ENCODE measurements around the gene PNLIPRP2.

Gene PNLIPRP2

GRCh38 chr10:116673866-116674265 is 53.1 kb downstream of the PNLIPRP2 start:
- H2AK5ac ChIP-seq (ENCODE audit: low read length, severe bottlenecking) = no peak overlapping the region
- H3K18ac ChIP-seq (ENCODE audit: low read depth in 1 of 2, low read length in 2 of 2) = no peak overlapping the region
- no peak overlapping the region for H2BK5ac ChIP-seq (ENCODE audit: low read depth, low read length, poor library complexity, severe bottlenecking)
- H3K27me3 ChIP-seq (ENCODE audit: control insufficient read depth in 1 of 2, insufficient read depth in 1 of 2, low read length in 2 of 2) = peaks cover 0 to 15% of the 10 kb centered on the region in 2 experiments
- H3K9me3 ChIP-seq (ENCODE audit: control insufficient read depth, low read length) = no peaks in the 10 kb centered on the region
- no peak overlapping the region for H3K23ac ChIP-seq (ENCODE audit: low read length in 2 of 2)
- WGBS = 89% methylated on average over 2 of the region's 2 CpGs
- H3K14ac ChIP-seq (ENCODE audit: low read length in 2 of 2) = no peak overlapping the region
- H4K91ac ChIP-seq (ENCODE audit: low read length) = no peak overlapping the region
- no peak overlapping the region for H2AFZ ChIP-seq (ENCODE audit: low read depth, low read length)
- H2BK15ac ChIP-seq (ENCODE audit: low read depth, poor library complexity, severe bottlenecking) = no peak overlapping the region
- H3K27ac ChIP-seq (ENCODE audit: low read length, poor library complexity, severe bottlenecking) = no peak overlapping the region
- no peak overlapping the region for H2BK120ac ChIP-seq (ENCODE audit: low read depth, low read length)
- H3K79me1 ChIP-seq (replicated peaks; ENCODE audit: low read length, poor library complexity, severe bottlenecking) = peaks cover 8% of the 10 kb centered on the region
- H3K4ac ChIP-seq (ENCODE audit: low read depth in 1 of 2, low read length in 2 of 2) = no peak overlapping the region
- H3K4me1 ChIP-seq (ENCODE audit: control insufficient read depth, insufficient read depth, low read depth, low read length) = peaks cover 17% of the 10 kb centered on the region
- H3K36me3 ChIP-seq (ENCODE audit: control insufficient read depth in 1 of 2, insufficient read depth in 2 of 2, low read depth in 1 of 2, low read length in 2 of 2) = peaks cover 45 to 65% of the 10 kb centered on the region in 2 experiments
- H3K4me2 ChIP-seq (ENCODE audit: low read length, poor library complexity, severe bottlenecking) = no peak overlapping the region
- DNase-seq = no peak
- no peak overlapping the region for H2BK12ac ChIP-seq (ENCODE audit: low read length in 2 of 2)
- H4K8ac ChIP-seq (ENCODE audit: low read length) = no peak overlapping the region
- no peak overlapping the region for H3K9ac ChIP-seq (ENCODE audit: low read length)
- no peak overlapping the region for H3K4me3 ChIP-seq (ENCODE audit: insufficient read depth in 1 of 2, low read depth in 1 of 2, low read length in 2 of 2)

DNA sequence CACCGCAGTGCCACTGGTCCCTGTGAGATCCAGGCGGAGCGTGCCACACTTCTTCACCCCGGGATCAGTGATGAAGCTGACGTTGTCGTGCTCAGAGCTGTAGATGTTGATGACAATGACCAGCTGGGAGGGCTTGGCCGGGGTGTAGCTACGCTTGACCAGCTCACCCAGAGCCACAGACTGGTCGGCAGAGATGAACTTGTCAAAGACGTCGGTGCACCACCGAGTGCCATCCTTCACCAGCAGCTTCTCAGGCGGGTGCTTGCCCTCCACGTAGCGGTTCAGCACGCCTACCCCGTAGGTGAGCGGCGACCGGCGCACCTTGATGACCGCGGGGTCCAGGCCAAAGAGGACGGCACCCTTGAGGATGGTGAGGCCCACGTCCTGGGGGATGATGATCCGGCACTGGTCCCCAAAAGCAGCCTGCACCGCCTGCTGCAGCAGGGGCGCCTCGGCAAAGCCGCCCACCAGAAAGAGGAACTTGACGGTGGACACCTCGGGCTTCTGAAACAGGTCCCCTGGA is 54.2 kb downstream of the PNLIPRP2 start:
- Histone ChIP-seq H2AK5ac (ENCODE audit: low read length, severe bottlenecking) (no peak overlapping the region), H3K4me3 (ENCODE audit: insufficient read depth in 1 of 2, low read depth in 1 of 2, low read length in 2 of 2) (no peak overlapping the region), H4K91ac (ENCODE audit: low read length) (no peak overlapping the region), H2AFZ (ENCODE audit: low read depth, low read length) (no peak overlapping the region), H3K9ac (ENCODE audit: low read length) (no peak overlapping the region), H2BK15ac (ENCODE audit: low read depth, poor library complexity, severe bottlenecking) (no peak overlapping the region), H2BK12ac (ENCODE audit: low read length in 2 of 2) (no peak overlapping the region), H3K36me3 (ENCODE audit: control insufficient read depth in 1 of 2, insufficient read depth in 2 of 2, low read depth in 1 of 2, low read length in 2 of 2) (peaks cover 49 to 74% of the 10 kb centered on the region in 2 experiments), H3K14ac (ENCODE audit: low read length in 2 of 2) (no peak overlapping the region), H3K4ac (ENCODE audit: low read depth in 1 of 2, low read length in 2 of 2) (no peak overlapping the region), H3K4me1 (ENCODE audit: control insufficient read depth, insufficient read depth, low read depth, low read length) (peaks cover 10% of the 10 kb centered on the region), H3K4me2 (ENCODE audit: low read length, poor library complexity, severe bottlenecking) (no peak overlapping the region), H3K27me3 (ENCODE audit: control insufficient read depth in 1 of 2, insufficient read depth in 1 of 2, low read length in 2 of 2) (peaks cover 0 to 8% of the 10 kb centered on the region in 2 experiments), H3K9me3 (ENCODE audit: control insufficient read depth, low read length) (no peaks in the 10 kb centered on the region), H4K8ac (ENCODE audit: low read length) (no peak overlapping the region), H2BK120ac (ENCODE audit: low read depth, low read length) (no peak overlapping the region), H2BK5ac (ENCODE audit: low read depth, low read length, poor library complexity, severe bottlenecking) (no peak overlapping the region), H3K27ac (ENCODE audit: low read length, poor library complexity, severe bottlenecking) (no peak overlapping the region), H3K23ac (ENCODE audit: low read length in 2 of 2) (no peak overlapping the region), H3K18ac (ENCODE audit: low read depth in 1 of 2, low read length in 2 of 2) (no peak overlapping the region), H3K79me1 (replicated peaks; ENCODE audit: low read length, poor library complexity, severe bottlenecking) (peaks cover 8% of the 10 kb centered on the region)
- 94% methylated on average over 32 of the region's 32 CpGs for WGBS
- no peak for DNase-seq

GRCh38 chr10:116676118-116676517 is 55.4 kb downstream of the PNLIPRP2 start:
- H4K91ac ChIP-seq (ENCODE audit: low read length) = no peak overlapping the region
- no peaks in the 10 kb centered on the region for H3K27me3 ChIP-seq (ENCODE audit: control insufficient read depth in 1 of 2, insufficient read depth in 1 of 2, low read length in 2 of 2)
- no peak overlapping the region for H3K4me3 ChIP-seq (ENCODE audit: insufficient read depth in 1 of 2, low read depth in 1 of 2, low read length in 2 of 2)
- no peak overlapping the region for H3K4ac ChIP-seq (ENCODE audit: low read depth in 1 of 2, low read length in 2 of 2)
- H2BK5ac ChIP-seq (ENCODE audit: low read depth, low read length, poor library complexity, severe bottlenecking) = no peak overlapping the region
- H3K27ac ChIP-seq (ENCODE audit: low read length, poor library complexity, severe bottlenecking) = no peak overlapping the region
- H2BK12ac ChIP-seq (ENCODE audit: low read length in 2 of 2) = no peak overlapping the region
- H4K8ac ChIP-seq (ENCODE audit: low read length) = no peak overlapping the region
- no peak overlapping the region for H2AK5ac ChIP-seq (ENCODE audit: low read length, severe bottlenecking)
- H2AFZ ChIP-seq (ENCODE audit: low read depth, low read length) = no peak overlapping the region
- 88% methylated on average over 11 of the region's 11 CpGs for WGBS
- DNase-seq = no peak
- H3K4me1 ChIP-seq (ENCODE audit: control insufficient read depth, insufficient read depth, low read depth, low read length) = peaks cover 2% of the 10 kb centered on the region
- H3K4me2 ChIP-seq (ENCODE audit: low read length, poor library complexity, severe bottlenecking) = no peak overlapping the region
- no peak overlapping the region for H3K9ac ChIP-seq (ENCODE audit: low read length)
- H3K79me1 ChIP-seq (replicated peaks; ENCODE audit: low read length, poor library complexity, severe bottlenecking) = peaks cover 13% of the 10 kb centered on the region
- no peak overlapping the region for H3K18ac ChIP-seq (ENCODE audit: low read depth in 1 of 2, low read length in 2 of 2)
- no peak overlapping the region for H2BK15ac ChIP-seq (ENCODE audit: low read depth, poor library complexity, severe bottlenecking)
- no peaks in the 10 kb centered on the region for H3K9me3 ChIP-seq (ENCODE audit: control insufficient read depth, low read length)
- no peak overlapping the region for H3K23ac ChIP-seq (ENCODE audit: low read length in 2 of 2)
- peaks cover 51 to 79% of the 10 kb centered on the region in 2 experiments for H3K36me3 ChIP-seq (ENCODE audit: control insufficient read depth in 1 of 2, insufficient read depth in 2 of 2, low read depth in 1 of 2, low read length in 2 of 2)
- no peak overlapping the region for H3K14ac ChIP-seq (ENCODE audit: low read length in 2 of 2)
- H2BK120ac ChIP-seq (ENCODE audit: low read depth, low read length) = no peak overlapping the region

DNA sequence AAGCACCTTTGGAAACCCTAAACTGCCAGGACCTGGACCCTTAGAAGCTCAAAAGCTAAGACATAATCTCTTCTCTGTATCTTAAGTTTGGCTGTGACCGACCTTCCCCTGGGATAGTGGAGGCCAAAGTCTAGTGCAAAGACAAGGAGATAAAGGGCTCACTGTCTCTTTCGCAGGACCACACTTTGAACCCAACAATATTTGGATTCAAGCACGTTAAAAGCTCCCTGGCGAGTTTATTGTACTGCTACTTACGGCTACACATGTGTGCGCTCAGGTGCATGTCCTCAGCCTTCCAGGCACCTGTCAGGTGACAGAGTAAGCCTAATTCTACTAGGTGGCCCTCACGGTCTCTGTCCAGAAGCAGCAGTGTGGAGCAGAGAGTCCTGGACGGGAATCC is 55.9 kb downstream of the PNLIPRP2 start:
- H2BK15ac ChIP-seq (ENCODE audit: low read depth, poor library complexity, severe bottlenecking) = no peak overlapping the region
- H3K36me3 ChIP-seq (ENCODE audit: control insufficient read depth in 1 of 2, insufficient read depth in 2 of 2, low read depth in 1 of 2, low read length in 2 of 2) = peaks cover 56 to 84% of the 10 kb centered on the region in 2 experiments
- 75% methylated on average over 8 of the region's 8 CpGs for WGBS
- H3K4me3 ChIP-seq (ENCODE audit: insufficient read depth in 1 of 2, low read depth in 1 of 2, low read length in 2 of 2) = no peak overlapping the region
- no peak overlapping the region for H2BK12ac ChIP-seq (ENCODE audit: low read length in 2 of 2)
- H4K91ac ChIP-seq (ENCODE audit: low read length) = no peak overlapping the region
- no peak overlapping the region for H3K4me2 ChIP-seq (ENCODE audit: low read length, poor library complexity, severe bottlenecking)
- no peaks in the 10 kb centered on the region for H3K27me3 ChIP-seq (ENCODE audit: control insufficient read depth in 1 of 2, insufficient read depth in 1 of 2, low read length in 2 of 2)
- peaks cover 2% of the 10 kb centered on the region for H3K4me1 ChIP-seq (ENCODE audit: control insufficient read depth, insufficient read depth, low read depth, low read length)
- DNase-seq = no peak
- no peak overlapping the region for H2BK120ac ChIP-seq (ENCODE audit: low read depth, low read length)
- H4K8ac ChIP-seq (ENCODE audit: low read length) = no peak overlapping the region
- H2AFZ ChIP-seq (ENCODE audit: low read depth, low read length) = no peak overlapping the region
- no peak overlapping the region for H3K23ac ChIP-seq (ENCODE audit: low read length in 2 of 2)
- no peaks in the 10 kb centered on the region for H3K9me3 ChIP-seq (ENCODE audit: control insufficient read depth, low read length)
- H2BK5ac ChIP-seq (ENCODE audit: low read depth, low read length, poor library complexity, severe bottlenecking) = no peak overlapping the region
- H3K14ac ChIP-seq (ENCODE audit: low read length in 2 of 2) = no peak overlapping the region
- H3K79me1 ChIP-seq (replicated peaks; ENCODE audit: low read length, poor library complexity, severe bottlenecking) = peaks cover 13% of the 10 kb centered on the region
- H3K9ac ChIP-seq (ENCODE audit: low read length) = no peak overlapping the region
- no peak overlapping the region for H3K27ac ChIP-seq (ENCODE audit: low read length, poor library complexity, severe bottlenecking)
- H2AK5ac ChIP-seq (ENCODE audit: low read length, severe bottlenecking) = no peak overlapping the region
- no peak overlapping the region for H3K4ac ChIP-seq (ENCODE audit: low read depth in 1 of 2, low read length in 2 of 2)
- no peak overlapping the region for H3K18ac ChIP-seq (ENCODE audit: low read depth in 1 of 2, low read length in 2 of 2)
